ENCODE data around the gene ZNF771. TPM values are rescaled to one million over a fixed set of nuclear protein-coding genes. Genes with fewer than 3 reads are reported as not detected.

The ZNF771 gene
- total and polyA plus RNA-seq, 8 donors: 1.5 to 5.0 (median 3.2) TPM

DNA sequence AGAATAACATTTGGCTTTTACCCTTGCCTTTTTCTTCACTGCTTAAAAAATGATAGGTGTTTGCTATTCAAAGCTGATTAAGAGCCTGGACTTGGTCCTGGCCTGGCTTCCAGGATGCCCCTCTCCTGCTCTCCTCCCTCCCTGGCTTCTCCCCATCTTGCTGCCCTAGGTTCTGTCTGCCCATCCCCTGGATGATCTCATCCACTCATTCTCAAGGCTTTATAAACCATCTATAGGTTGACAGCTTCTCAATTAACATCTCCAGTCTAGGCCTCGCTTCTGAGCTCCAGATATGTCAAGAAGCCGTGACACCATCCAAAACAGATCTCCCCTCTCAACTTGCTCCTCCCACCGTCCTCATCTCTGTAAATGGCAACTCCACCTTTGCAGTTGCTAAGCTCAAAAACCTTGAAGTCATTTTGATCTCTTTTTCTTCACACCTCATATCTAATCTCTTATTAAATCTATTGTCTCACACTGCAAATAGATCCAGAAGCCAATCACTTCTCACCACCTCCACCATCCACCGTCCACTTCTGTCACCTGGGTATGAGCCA lies 8.7 kb downstream of the ZNF771 start:
- DNase-seq (no peak), FAIRE-seq (no peak), ATAC-seq (no peak)
- intact Hi-C loops (cut with DNase I): no loop called here
- no peaks in the 10 kb centered on the region for H3K36me3 ChIP-seq
- no peak overlapping the region for H3K27ac ChIP-seq
- TF ChIP-seq, protein P1, sequence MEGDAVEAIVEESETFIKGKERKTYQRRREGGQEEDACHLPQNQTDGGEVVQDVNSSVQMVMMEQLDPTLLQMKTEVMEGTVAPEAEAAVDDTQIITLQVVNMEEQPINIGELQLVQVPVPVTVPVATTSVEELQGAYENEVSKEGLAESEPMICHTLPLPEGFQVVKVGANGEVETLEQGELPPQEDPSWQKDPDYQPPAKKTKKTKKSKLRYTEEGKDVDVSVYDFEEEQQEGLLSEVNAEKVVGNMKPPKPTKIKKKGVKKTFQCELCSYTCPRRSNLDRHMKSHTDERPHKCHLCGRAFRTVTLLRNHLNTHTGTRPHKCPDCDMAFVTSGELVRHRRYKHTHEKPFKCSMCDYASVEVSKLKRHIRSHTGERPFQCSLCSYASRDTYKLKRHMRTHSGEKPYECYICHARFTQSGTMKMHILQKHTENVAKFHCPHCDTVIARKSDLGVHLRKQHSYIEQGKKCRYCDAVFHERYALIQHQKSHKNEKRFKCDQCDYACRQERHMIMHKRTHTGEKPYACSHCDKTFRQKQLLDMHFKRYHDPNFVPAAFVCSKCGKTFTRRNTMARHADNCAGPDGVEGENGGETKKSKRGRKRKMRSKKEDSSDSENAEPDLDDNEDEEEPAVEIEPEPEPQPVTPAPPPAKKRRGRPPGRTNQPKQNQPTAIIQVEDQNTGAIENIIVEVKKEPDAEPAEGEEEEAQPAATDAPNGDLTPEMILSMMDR (IDR thresholded peaks at IDR 0.05): no peak
- WGBS, 2 donors: 84 to 85% methylated on average over 4 of the region's 4 CpGs
- no peaks in the 10 kb centered on the region for H3K9me3 ChIP-seq
- no peak overlapping the region for H3K4me3 ChIP-seq
- peaks cover 19 to 25% (median 20%) of the 10 kb centered on the region in 3 donors for H3K4me1 ChIP-seq
- no peaks in the 10 kb centered on the region for H3K27me3 ChIP-seq

DNA sequence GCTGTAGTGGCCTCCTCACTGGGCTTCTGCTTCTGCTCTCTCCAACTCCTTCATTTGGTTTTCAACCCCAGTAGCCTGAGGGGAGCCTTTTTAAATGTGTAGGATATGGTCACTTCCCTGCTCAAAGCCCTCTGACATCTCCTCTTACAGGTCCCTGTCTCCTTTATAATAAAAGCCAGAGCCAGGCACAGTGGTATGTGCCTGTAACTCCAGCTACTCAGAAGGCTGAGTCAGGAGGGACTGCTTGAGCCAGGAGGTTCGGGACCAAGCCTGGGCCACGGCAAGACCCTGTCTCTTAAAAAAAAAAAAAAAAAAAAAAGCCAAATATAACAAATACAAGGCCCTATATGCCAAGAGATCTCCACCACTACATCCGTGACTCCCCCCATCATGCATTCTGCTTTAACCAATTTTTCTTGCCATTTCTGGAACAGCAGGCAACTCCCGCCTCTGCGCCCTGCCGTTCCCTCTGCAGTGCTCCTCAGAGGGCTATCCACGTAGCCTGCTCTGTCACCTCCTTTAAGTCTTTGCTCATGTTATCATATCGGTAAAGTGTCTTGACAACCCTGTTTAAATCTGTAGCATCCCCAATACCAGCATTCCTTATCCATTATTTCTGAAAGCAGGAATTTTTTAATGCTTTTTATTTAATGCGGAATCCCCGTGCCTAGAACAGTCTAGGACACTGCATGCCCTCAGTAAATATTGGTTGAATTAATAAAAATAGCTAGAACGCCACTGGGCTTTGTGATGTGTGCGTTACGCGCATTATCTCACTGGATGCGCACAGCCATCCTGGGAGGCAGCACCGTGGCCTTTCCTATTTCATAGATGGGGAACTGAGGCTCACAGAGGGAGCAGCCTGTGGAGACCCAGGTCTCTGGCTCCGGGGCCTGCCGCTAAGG lies 9.5 kb downstream of the ZNF771 start:
- Histone ChIP-seq H3K36me3 (no peaks in the 10 kb centered on the region), H3K4me1 (peaks cover 19 to 25% (median 20%) of the 10 kb centered on the region in 3 donors), H3K4me3 (peak overlapping the region; percentile 40 to 66 (median 50)), H3K27me3 (no peaks in the 10 kb centered on the region), H3K9me3 (no peaks in the 10 kb centered on the region), H3K27ac (peak overlapping the region; percentile 70 to 91 (median 90))
- TF ChIP-seq, protein P1 (IDR thresholded peaks at IDR 0.05): no peak
- intact Hi-C loops (cut with DNase I): no loop called here
- no peak for DNase-seq
- 59 to 60% methylated on average over 18 of the region's 18 CpGs for WGBS, 2 donors
- no peak for FAIRE-seq
- no peak for ATAC-seq

DNA sequence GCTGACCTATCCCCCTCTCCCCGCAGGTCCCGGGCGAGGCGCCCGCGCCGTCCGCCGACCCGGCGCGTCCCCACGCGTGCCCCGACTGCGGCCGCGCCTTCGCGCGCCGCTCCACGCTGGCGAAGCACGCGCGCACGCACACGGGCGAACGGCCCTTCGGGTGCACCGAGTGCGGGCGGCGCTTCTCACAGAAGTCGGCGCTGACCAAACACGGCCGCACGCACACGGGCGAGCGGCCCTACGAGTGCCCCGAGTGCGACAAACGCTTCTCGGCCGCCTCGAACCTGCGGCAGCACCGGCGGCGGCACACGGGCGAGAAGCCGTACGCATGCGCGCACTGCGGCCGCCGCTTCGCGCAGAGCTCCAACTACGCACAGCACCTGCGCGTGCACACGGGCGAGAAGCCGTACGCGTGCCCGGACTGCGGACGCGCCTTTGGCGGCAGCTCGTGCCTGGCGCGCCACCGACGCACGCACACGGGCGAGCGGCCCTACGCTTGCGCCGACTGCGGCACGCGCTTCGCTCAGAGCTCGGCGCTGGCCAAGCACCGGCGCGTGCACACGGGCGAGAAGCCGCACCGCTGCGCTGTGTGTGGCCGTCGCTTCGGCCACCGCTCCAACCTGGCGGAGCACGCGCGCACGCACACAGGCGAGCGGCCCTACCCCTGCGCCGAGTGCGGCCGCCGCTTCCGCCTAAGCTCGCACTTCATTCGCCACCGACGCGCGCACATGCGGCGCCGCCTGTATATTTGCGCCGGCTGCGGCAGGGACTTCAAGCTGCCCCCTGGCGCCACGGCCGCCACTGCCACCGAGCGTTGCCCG lies 10.3 kb downstream of the ZNF771 start:
- no peaks in the 10 kb centered on the region for H3K27me3 ChIP-seq
- peak; percentile 81 to 97 (median 92) for DNase-seq
- TF ChIP-seq, protein P1 (IDR thresholded peaks at IDR 0.05): no peak
- peaks cover 18 to 25% (median 19%) of the 10 kb centered on the region in 3 donors for H3K4me1 ChIP-seq
- no peaks in the 10 kb centered on the region for H3K36me3 ChIP-seq
- peak; percentile 88 to 92 (median 90) for ATAC-seq
- WGBS, 2 donors: 1% methylated on average over 101 to 140 of the region's 140 CpGs
- no peak for FAIRE-seq
- intact Hi-C loops (cut with DNase I): no loop called here
- peak overlapping the region; percentile 70 to 91 (median 90) for H3K27ac ChIP-seq
- no peaks in the 10 kb centered on the region for H3K9me3 ChIP-seq
- peak overlapping the region; percentile 40 to 66 (median 50) for H3K4me3 ChIP-seq

DNA sequence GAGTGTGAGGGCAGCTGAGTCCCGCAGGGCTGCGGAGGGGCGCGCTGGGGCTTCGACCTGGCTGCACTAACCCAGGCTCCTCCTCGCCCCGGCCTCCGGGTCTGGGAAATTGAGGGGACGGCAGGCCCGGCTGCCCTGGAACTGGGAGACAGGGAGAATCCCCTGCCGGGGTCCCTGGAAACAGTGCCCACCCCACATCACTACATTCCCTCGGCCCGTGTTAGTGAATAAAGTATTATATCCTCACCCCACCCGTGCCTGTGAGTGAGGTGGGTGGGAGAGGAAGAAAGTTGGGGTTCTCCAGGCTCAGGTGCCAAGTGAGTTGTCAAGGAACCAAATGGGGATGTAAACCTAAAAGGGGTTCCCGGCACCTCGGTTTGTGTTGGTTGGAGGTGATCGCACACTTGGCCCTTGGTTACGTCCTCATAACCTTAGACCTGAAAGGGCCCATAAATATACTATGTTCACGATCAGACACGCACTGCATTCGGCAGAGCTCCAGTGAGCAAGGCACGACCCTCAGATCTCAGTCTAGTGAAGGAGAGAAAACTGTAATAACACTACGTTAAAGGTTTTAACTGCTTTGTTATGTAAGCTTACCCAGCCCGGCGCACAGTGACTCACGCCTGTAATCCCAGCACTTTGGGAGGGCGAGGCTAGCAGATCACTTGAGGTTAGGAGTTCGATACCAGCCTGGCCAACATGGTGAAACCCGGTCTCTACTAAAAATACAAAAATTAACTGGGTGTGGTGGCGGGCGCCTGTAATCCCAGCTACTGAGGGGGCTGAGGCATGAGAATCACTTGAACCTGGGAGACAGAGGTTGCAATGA lies 11.2 kb downstream of the ZNF771 start:
- Histone ChIP-seq H3K27me3 (no peaks in the 10 kb centered on the region), H3K27ac (peak overlapping the region; percentile 70 to 91 (median 90)), H3K4me3 (peak overlapping the region; percentile 40 to 66 (median 50)), H3K4me1 (peaks cover 10 to 18% (median 11%) of the 10 kb centered on the region in 3 donors), H3K9me3 (no peaks in the 10 kb centered on the region), H3K36me3 (no peaks in the 10 kb centered on the region)
- intact Hi-C loops (cut with DNase I): no loop called here
- DNase-seq (no peak), FAIRE-seq (no peak), ATAC-seq (no peak)
- TF ChIP-seq, protein P1 (IDR thresholded peaks at IDR 0.05): no peak
- 60 to 68% methylated on average over 26 to 31 of the region's 31 CpGs for WGBS, 2 donors
